Lung (tissue), 12 donors: ENCODE measurements around the gene PLPPR3. TPM values are rescaled to one million over a fixed set of nuclear protein-coding genes. Genes with fewer than 3 reads are reported as not detected.
A peak's percentile ranks its signal among the peaks of the same experiment; 100 is the strongest.

Experiments
- ATAC-seq: fragments of 200-7000 bp; cut with Tn5 transposase; one replicate; pipeline ENCODE4 v1.9.1; 2020; ENCODE audit warnings: moderate number of reproducible peaks; ENCODE audit not compliant: insufficient read depth, low FRiP score
- DNase-seq, 3 donors: peaks; one replicate each; pipeline ENCODE4 v3.0.0-alpha.2; 2013 to 2017
- H3K27ac ChIP-seq, 2 donors: one replicate each; pipeline ENCODE4 v1.5.1; 2013; ENCODE audit warnings: mild to moderate bottlenecking in 2 of 2, moderate library complexity in 2 of 2, control low read depth in 1 of 2, inconsistent platforms in 1 of 2, low read depth in 1 of 2, low read length in 1 of 2
- H3K27me3 ChIP-seq, 3 donors: one replicate each; pipeline ENCODE4 v1.5.1; 2013; ENCODE audit warnings: low read length in 2 of 3; ENCODE audit not compliant: control insufficient read depth in 3 of 3, insufficient read depth in 3 of 3
- H3K36me3 ChIP-seq, 4 donors: one replicate each; pipeline ENCODE4 v1.5.1; 2013; ENCODE audit warnings: low read length in 4 of 4, mild to moderate bottlenecking in 1 of 4, moderate library complexity in 1 of 4; ENCODE audit not compliant: control insufficient read depth in 4 of 4, insufficient read depth in 4 of 4
- H3K4me1 ChIP-seq, 5 donors: one replicate each; pipeline ENCODE4 v1.5.1; 2013; ENCODE audit warnings: low read length in 5 of 5, mild to moderate bottlenecking in 2 of 5, moderate library complexity in 1 of 5; ENCODE audit not compliant: control insufficient read depth in 5 of 5, insufficient read depth in 5 of 5
- H3K4me3 ChIP-seq: one replicate; pipeline ENCODE4 v1.5.1; 2013; ENCODE audit warnings: mild to moderate bottlenecking, control low read depth, moderate library complexity
- H3K9ac ChIP-seq, 2 donors: one replicate each; pipeline ENCODE4 v1.5.1; 2013; ENCODE audit warnings: low read length in 2 of 2, control low read depth in 1 of 2; ENCODE audit not compliant: insufficient read depth in 1 of 2
- H3K9me3 ChIP-seq, 4 donors: one replicate each; pipeline ENCODE4 v1.5.1; 2013; ENCODE audit warnings: low read length in 3 of 4, mild to moderate bottlenecking in 1 of 4, moderate library complexity in 1 of 4; ENCODE audit not compliant: control insufficient read depth in 4 of 4, insufficient read depth in 3 of 4
- WGBS, 2 donors: extraction: QIAGEN DNeasy Blood & Tissue Kit; methylation state at CpG; one replicate each; pipeline ENCODE4 v1.1.7; 2013; 5-methylcytosine and 5-hydroxymethylcytosine counted together
- polyA plus RNA-seq, 2 donors: library from polyadenylated mRNA; stranded (reverse); fragments of 200-250 nt; gene quantifications; one replicate each; pipeline ENCODE4 v1.2.1, GENCODE V29; 2013
- total RNA-seq, 2 donors: library from RNA; depleted of rRNA in 1 of 2; stranded (reverse); fragments of >200 nt in 1 of 2; gene quantifications; one replicate each; pipeline ENCODE4 v1.2.1, GENCODE V29; 2014 to 2021
- TF ChIP-seq, protein P1 (sequence below): IDR thresholded peaks from 2 replicates; pipeline ENCODE4 v1.5.1; 2012; ENCODE audit warnings: mild to moderate bottlenecking; ENCODE audit errors: control extremely low read depth, extremely low read depth
- donor health status: control.
- donor health status: control.
- donor health status: Bipolar disorder and iron deficiency.
- donor health status: healthy.
- donor health status: DM: yes; HTN: yes; CAD: no.

The PLPPR3 gene
- total and polyA plus RNA-seq, 4 donors, result 0.91 to 14.1 (median 6.1) TPM

DNA sequence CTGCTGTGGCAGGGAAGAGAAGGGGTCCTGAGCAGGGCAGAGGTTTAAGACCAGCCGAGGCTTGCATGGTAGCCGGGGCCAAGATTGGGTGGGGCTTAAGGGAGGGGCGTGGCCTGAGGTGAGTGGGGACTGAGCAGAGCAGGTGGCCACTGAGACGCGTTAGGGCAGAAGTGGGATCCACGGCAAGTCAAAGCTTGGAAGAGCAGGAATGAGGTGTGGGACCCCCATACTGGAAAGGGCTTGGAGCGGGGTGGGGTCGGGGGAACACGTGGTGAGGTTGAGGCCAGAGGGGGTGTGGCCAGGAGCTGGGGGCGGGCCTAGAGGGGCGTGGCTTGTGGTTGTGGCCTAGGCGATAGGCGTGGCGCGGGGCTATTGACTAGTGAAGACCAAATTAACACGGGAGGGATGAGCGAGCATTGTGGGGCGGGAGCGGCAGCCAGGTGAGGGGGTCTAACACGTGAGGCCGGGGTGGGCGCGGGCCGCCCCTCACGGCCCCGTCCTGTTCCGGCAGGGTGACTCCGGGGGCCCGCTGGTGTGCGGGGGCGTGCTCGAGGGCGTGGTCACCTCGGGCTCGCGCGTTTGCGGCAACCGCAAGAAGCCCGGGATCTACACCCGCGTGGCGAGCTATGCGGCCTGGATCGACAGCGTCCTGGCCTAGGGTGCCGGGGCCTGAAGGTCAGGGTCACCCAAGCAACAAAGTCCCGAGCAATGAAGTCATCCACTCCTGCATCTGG is 41.0 kb upstream of the PLPPR3 start:
- TF ChIP-seq, protein P1, sequence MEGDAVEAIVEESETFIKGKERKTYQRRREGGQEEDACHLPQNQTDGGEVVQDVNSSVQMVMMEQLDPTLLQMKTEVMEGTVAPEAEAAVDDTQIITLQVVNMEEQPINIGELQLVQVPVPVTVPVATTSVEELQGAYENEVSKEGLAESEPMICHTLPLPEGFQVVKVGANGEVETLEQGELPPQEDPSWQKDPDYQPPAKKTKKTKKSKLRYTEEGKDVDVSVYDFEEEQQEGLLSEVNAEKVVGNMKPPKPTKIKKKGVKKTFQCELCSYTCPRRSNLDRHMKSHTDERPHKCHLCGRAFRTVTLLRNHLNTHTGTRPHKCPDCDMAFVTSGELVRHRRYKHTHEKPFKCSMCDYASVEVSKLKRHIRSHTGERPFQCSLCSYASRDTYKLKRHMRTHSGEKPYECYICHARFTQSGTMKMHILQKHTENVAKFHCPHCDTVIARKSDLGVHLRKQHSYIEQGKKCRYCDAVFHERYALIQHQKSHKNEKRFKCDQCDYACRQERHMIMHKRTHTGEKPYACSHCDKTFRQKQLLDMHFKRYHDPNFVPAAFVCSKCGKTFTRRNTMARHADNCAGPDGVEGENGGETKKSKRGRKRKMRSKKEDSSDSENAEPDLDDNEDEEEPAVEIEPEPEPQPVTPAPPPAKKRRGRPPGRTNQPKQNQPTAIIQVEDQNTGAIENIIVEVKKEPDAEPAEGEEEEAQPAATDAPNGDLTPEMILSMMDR, result no peak
- H3K27me3 ChIP-seq, result peaks cover 0 to 12% (median 0%) of the 10 kb centered on the region in 3 donors
- DNase-seq, result peak in 2 of 3 donors; percentile 33 to 72
- no peaks in the 10 kb centered on the region for H3K9me3 ChIP-seq
- H3K4me3 ChIP-seq, result no peak overlapping the region
- peaks cover 0 to 6% (median 4%) of the 10 kb centered on the region in 4 donors for H3K36me3 ChIP-seq
- H3K27ac ChIP-seq, result peak overlapping the region in 1 of 2 donors; percentile 23
- 12 to 20% methylated on average over 38 to 48 of the region's 48 CpGs for WGBS, 2 donors
- peaks cover 0 to 13% (median 9%) of the 10 kb centered on the region in 5 donors for H3K4me1 ChIP-seq
- ATAC-seq, result peak; percentile 14
- no peak overlapping the region for H3K9ac ChIP-seq

DNA sequence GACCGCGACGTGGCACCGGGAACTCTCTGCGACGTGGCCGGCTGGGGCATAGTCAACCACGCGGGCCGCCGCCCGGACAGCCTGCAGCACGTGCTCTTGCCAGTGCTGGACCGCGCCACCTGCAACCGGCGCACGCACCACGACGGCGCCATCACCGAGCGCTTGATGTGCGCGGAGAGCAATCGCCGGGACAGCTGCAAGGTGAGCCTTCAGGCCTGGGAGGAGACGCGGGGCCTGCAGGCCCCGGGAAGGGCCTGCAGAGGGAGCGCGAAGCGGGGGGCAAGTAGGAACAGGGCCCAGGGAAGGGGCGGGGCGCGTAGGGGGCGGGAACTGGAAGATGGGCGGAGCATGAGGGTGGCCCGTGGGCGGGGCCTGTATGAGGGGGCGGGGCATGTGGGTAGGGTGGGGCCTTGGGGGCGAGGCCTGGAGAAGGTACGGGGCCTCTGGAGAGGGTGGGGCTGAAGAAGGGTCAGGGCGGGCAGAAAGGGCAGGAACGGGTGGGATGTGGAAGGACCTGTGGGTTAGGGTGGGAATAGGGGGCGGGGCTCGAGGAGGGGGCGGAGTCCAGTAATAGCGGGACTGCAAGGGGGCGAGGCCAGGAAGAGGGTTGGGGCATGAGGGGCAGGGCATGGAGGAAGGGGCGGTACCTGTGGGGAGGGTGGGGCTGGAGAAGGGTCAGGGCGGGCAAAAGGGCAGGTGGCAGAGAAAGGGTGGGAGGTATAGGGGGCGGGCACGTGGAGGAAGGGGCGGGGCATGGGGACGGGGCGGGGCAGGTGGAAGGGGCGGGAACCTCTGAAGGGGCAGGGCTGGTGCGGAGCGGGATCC is 40.2 kb upstream of the PLPPR3 start:
- no peak overlapping the region for H3K27ac ChIP-seq
- 16 to 19% methylated on average over 56 to 60 of the region's 60 CpGs for WGBS, 2 donors
- TF ChIP-seq, protein P1, result no peak
- H3K4me1 ChIP-seq, result peaks cover 0 to 13% (median 9%) of the 10 kb centered on the region in 5 donors
- H3K9ac ChIP-seq, result no peak overlapping the region
- ATAC-seq (peak; percentile 35), DNase-seq (peak in 1 of 3 donors; percentile 53)
- H3K36me3 ChIP-seq, result peaks cover 0 to 1% (median 0%) of the 10 kb centered on the region in 4 donors
- no peak overlapping the region for H3K4me3 ChIP-seq
- peaks cover 0 to 12% (median 0%) of the 10 kb centered on the region in 3 donors for H3K27me3 ChIP-seq
- no peaks in the 10 kb centered on the region for H3K9me3 ChIP-seq

DNA sequence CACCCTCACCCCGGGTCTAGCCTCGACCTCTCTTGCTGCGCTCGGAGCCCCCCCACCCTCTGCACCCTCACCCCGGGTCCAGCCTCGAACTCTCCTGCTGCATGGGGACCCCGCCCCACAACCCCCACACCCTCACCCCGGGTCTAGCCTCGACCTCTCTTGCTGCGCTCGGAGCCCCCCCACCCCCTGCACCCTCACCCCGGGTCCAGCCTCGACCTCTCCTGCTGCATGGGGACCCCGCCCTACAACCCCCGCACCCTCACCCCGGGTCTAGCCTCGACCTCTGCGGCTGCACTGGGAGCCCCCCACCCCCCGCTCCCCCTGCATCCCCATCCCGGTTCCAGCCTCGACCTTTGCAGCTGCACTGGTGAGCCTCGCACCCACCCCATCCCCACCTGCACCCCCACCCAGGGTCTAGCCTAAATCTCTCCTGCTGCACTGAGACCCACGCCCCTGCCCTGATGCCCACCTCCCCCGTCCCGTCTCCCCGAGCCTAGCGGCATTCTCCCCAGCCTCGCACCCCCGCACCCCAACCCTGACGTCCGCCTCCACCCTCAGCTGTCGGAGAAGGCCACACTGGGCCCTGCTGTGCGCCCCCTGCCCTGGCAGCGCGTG is 39.5 kb upstream of the PLPPR3 start:
- TF ChIP-seq, protein P1, result no peak
- 57 to 62% methylated on average over 25 to 35 of the region's 35 CpGs for WGBS, 2 donors
- no peak overlapping the region for H3K9ac ChIP-seq
- no peak overlapping the region for H3K4me3 ChIP-seq
- H3K27ac ChIP-seq, result no peak overlapping the region
- peaks cover 0 to 12% (median 0%) of the 10 kb centered on the region in 3 donors for H3K27me3 ChIP-seq
- peaks cover 0 to 13% (median 9%) of the 10 kb centered on the region in 5 donors for H3K4me1 ChIP-seq
- H3K9me3 ChIP-seq, result no peaks in the 10 kb centered on the region
- no peaks in the 10 kb centered on the region for H3K36me3 ChIP-seq
- ATAC-seq (no peak), DNase-seq (no peak)
